Pulmonary artery endothelial cell (primary cell): ENCODE results near the gene CLIC4. TPM values are rescaled to one million over a fixed set of nuclear protein-coding genes. Genes with fewer than 3 reads are reported as not detected.
"Not testable (repeated sequence)": the region's sequence is repeated elsewhere in the genome, so short reads cannot be mapped to it uniquely, and the experiment has no call there.

Experiments
- DNase-seq: peaks from one replicate; pipeline ENCODE4 v3.0.0-alpha.2; 2011; ENCODE audit warnings: low read depth, low spot score
- total RNA-seq: library from RNA; depleted of rRNA; stranded (reverse); fragments of >200 nt; gene quantifications from 2 replicates; pipeline ENCODE4 v1.2.3, GENCODE V29; 2014

Gene CLIC4
- total RNA-seq, 1 donor from 2014 or later = 394 TPM

- DNase-seq = no peak
These were observed 615 bp downstream of the CLIC4 start for GRCh38 chr1:24745711-24746413.

GRCh38 chr1:24748191-24749121, 3.2 kb downstream of the CLIC4 start:
- no peak for DNase-seq

GRCh38 chr1:24749252-24749651, 4.0 kb downstream of the CLIC4 start:
- DNase-seq = no peak

- no peak for DNase-seq
These were observed 4.6 kb downstream of the CLIC4 start for GRCh38 chr1:24749886-24750285.

DNA sequence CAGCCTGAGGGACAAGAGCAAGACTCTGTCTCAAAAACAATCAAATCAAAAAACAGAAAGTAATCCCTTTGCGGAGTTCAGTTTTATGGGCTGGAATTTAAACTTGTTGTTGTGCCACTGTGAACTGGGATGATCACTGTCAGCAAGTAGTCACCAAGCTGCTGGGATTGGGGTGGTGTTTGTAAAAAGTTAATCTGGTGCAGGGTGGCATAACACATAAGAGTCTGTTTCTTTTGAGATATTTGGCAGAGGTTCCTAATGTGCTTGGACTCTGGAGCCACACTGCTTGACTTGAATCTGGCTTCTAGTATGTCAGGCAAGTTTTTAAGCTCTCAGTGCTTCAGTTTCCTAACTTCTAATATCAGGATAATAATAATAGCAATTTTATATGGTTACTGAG, 6.6 kb downstream of the CLIC4 start:
- DNase-seq = no peak

- no peak for DNase-seq
These were observed 7.1 kb downstream of the CLIC4 start for GRCh38 chr1:24752305-24752704.

- peak; percentile 71 for DNase-seq
These were observed 9.0 kb downstream of the CLIC4 start for GRCh38 chr1:24754229-24754628.

DNA sequence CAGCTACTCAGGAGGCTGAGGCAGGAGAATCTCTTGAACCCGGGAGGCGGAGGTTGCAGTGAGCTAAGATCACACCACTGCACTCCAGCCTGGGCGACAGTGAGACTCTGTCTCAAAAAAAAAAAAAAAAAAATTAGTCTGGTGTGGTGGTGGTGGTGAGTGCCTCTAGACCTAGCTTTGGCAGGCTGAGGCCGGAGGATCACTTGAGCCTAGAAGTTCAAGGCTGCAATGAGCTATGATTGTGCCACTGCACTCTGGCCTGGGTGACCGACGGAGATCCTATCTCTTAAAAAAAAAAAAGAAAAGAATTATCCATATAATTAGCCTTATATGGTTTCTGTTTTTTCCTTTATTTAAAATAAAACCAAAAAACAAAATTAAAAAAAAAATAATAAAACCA, 10.1 kb downstream of the CLIC4 start:
- not testable (repeated sequence) for DNase-seq

GRCh38 chr1:24756395-24756794, 11.1 kb downstream of the CLIC4 start:
- no peak for DNase-seq

DNA sequence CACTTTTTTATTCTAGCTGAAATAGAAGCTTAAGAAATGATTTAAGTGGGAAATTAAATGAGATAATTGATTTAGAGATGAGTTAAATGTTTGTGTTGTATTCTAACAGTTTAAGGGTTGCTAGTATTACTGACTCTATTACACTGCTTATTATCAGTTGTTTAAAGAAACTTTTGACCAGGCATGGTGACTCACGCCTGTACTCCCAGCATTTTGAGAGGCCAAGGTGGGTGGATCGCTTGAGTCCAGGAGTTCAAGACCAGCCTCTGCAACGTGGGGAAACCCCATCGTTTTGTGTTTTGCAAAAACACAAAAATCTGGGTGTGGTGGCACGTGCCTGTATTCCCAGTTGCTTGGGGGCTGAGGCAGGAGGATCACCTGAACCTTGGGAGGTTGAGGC, 14.2 kb downstream of the CLIC4 start:
- no peak for DNase-seq

DNA sequence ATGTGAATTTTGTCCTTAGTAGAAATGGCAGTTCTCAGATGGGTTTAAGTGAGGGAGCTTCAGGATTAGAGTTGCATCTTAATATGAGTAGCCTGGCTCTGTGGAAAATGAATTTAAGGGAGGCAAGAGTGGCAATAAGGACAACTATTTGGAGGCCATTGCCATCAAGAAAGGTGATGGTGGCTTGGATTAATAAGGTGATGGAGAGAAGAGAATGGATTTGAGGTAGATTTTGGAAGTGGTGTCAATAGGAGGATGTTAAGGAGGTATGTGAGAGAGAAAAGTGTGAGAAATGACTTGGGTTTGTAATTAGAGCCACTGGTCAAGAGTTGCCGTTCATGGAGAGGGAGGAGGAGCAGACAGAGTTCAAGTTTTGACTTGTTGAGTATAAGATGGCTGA, 16.3 kb downstream of the CLIC4 start:
- no peak for DNase-seq

DNA sequence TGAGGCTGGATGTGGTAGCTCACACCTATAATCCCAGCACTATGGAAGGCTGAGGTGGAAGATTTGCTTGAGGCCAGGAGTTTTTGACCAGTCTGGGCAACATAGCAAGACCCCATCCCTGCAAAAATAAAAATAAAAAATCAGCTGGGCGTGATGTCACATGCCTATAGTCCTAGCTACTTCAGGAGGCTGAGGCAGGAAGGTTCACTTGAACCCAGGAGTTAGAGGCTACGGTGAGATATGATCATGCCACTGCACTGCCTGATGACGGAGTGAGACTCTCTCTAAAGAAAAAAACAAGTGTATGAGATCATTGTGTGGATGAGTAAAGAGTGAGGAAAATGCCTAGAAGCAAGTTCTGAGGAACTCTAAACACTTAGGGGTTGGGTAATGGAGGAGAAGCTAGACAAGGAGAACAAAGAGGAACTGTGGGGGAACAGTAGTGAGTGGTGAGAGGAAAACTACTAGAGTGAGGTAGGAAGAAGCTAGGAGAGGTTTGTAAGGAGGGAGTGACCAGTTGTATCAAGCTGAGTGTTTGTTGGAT, 17.0 kb downstream of the CLIC4 start:
- no peak for DNase-seq

DNA sequence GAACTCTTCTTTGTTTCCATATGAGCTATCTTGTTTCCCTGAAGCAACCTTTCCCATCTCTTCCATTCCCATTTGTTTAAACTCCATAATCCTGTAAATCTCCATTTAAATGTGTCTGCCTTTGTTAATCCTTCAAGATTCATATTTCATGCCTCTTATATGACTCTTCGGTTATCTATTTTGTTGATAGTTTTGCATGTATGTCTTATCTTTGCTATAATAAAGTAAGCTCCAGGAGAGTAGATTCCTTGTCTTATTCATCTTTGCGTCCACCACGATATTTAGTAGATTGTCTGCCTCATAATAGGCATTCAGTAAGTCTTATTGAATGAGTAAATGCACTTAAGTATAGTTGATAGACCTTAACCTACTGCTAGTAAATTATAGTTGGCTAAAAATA, 18.4 kb downstream of the CLIC4 start:
- no peak for DNase-seq

- no peak for DNase-seq
These were observed 19.2 kb downstream of the CLIC4 start for GRCh38 chr1:24764439-24764838.

- no peak for DNase-seq
These were observed 19.6 kb downstream of the CLIC4 start for GRCh38 chr1:24764848-24765247.

DNA sequence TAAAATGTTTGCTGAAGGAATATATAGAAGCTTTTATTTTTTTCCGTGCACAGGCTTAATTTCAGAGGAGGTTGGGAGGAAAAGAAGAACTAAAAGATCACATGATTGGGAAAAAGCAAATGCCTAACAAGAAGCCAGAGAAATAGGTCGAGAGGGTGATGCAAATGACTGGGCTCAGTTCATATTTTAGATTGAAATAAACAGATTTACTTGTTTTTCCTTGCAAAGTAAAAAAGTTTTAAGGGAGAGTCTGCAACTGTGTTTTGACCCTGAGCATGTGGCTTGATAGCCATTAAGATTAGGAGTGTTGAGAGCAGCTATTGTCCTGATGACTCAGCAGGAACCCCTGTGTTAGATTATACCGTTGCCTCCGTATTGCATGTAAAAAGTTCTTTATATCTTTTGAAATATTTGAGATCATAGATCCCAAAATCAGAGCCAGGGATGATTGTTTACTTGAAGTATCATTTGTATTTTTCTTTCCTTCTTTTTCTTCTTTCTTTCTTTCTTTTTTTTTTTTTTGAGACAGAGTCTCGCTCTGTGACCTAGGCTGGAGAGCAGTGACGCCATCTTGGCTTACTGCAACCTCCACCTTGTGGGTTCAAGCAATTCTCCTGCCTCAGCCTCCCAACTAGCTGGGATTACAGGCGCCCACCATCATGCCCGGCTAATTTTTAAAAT, 20.2 kb downstream of the CLIC4 start:
- no peak for DNase-seq

- DNase-seq = no peak
These were observed 22.1 kb downstream of the CLIC4 start for GRCh38 chr1:24767351-24767750.

GRCh38 chr1:24768873-24769605, 23.8 kb downstream of the CLIC4 start:
- no peak for DNase-seq

DNA sequence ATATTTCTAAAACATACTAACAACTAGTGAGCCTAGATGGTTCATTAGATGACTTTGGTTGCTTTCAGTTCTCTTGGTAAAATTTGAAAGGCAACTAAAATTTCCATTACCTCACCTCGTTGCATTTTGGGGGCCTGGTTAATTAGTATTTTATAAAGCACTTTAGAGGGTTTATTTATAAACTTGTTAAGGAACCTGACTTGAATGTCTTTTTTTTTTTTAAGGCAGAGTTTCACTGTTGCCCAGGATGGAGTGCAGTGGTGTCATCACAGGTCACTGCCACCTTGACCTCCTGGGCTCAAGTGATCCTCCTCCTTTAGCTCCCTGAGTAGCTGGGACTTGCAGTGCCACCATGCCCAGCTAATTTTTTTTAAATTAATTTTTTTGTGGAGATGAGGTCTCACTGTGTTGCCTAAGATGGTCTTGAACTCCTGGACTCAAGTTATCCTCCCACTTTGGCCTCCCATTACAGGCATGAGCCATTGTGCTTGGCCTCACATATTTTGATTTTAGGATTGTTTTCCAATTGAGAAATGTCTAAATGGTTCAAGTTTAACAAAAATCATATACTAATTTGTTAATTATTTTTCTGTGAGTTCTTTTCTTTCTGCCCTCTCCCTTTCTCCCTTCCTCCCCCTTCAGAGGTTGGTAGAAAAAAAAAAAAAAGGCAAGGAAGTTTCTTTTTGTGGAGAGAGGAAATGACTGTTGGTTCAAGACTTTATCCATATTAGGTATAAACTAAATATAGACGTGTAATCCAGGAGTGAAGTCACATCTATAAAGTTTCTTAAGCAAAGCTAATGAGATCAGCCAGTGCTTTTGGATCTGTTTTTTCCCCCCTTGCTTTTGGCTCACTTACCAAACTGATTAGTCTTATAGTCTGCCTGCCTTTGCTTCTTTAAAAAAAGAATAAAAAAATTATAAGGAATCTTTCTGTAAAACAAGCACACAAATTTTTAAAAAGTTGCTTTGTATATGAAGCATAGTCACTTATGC, 24.7 kb downstream of the CLIC4 start:
- DNase-seq = peak; percentile 89

GRCh38 chr1:24770881-24771280, 25.6 kb downstream of the CLIC4 start:
- no peak for DNase-seq
